Measurements from ENCODE around the gene C11orf98. TPM values are rescaled to one million over a fixed set of nuclear protein-coding genes. Genes with fewer than 3 reads are reported as not detected.

Gene C11orf98
- total and polyA plus RNA-seq, 2 of the 13 experiments (the other 11 are each of a cell fraction or from before 2014, with no cell fraction given) = 30.4 to 91.8 TPM

DNA sequence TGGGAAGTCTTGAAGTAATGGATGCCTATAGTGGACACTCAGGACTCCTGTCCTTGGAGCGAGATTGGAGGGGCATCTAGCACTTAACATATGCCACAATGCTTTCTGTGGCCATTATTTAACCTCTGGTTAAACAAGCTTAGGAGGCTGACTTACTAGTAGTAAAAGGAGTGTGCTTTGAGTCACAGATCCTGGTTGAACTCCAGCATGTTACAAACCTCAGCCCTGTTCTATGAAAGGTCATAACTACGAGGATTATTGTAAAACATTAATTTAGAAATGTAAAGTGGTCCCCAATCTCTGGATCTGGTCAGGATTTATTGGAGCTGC is 8.2 kb upstream of the C11orf98 start:
- POLR2A ChIA-PET = interaction anchor here (0.8 to 6.6 kb wide), 8 partner anchors 7 to 99 kb away, joined by 3 to 64 read pairs (median 19); partner anchors contain the start of genes C11orf98, CSKMT, EEF1G and GANAB

More for the DNA sequence above, 8.2 kb upstream of the C11orf98 start:
- 74% methylated on average over 2 of the region's 2 CpGs for WGBS (ENCODE audit: low lambda C conversion rate)
- TF ChIP-seq RFX1 (IDR thresholded peaks at IDR 0.05) (no peak), SRF (IDR thresholded peaks at IDR 0.05; ENCODE audit: low read depth, low read length) (no peak), RFXAP (CRISPR knock-in tag; IDR thresholded peaks at IDR 0.05; ENCODE audit: borderline replicate concordance) (no peak)
- TF ChIP-seq, protein P1, sequence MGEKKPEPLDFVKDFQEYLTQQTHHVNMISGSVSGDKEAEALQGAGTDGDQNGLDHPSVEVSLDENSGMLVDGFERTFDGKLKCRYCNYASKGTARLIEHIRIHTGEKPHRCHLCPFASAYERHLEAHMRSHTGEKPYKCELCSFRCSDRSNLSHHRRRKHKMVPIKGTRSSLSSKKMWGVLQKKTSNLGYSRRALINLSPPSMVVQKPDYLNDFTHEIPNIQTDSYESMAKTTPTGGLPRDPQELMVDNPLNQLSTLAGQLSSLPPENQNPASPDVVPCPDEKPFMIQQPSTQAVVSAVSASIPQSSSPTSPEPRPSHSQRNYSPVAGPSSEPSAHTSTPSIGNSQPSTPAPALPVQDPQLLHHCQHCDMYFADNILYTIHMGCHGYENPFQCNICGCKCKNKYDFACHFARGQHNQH (CRISPR knock-in tag; IDR thresholded peaks at IDR 0.05) = no peak
- TF ChIP-seq, protein P2, sequence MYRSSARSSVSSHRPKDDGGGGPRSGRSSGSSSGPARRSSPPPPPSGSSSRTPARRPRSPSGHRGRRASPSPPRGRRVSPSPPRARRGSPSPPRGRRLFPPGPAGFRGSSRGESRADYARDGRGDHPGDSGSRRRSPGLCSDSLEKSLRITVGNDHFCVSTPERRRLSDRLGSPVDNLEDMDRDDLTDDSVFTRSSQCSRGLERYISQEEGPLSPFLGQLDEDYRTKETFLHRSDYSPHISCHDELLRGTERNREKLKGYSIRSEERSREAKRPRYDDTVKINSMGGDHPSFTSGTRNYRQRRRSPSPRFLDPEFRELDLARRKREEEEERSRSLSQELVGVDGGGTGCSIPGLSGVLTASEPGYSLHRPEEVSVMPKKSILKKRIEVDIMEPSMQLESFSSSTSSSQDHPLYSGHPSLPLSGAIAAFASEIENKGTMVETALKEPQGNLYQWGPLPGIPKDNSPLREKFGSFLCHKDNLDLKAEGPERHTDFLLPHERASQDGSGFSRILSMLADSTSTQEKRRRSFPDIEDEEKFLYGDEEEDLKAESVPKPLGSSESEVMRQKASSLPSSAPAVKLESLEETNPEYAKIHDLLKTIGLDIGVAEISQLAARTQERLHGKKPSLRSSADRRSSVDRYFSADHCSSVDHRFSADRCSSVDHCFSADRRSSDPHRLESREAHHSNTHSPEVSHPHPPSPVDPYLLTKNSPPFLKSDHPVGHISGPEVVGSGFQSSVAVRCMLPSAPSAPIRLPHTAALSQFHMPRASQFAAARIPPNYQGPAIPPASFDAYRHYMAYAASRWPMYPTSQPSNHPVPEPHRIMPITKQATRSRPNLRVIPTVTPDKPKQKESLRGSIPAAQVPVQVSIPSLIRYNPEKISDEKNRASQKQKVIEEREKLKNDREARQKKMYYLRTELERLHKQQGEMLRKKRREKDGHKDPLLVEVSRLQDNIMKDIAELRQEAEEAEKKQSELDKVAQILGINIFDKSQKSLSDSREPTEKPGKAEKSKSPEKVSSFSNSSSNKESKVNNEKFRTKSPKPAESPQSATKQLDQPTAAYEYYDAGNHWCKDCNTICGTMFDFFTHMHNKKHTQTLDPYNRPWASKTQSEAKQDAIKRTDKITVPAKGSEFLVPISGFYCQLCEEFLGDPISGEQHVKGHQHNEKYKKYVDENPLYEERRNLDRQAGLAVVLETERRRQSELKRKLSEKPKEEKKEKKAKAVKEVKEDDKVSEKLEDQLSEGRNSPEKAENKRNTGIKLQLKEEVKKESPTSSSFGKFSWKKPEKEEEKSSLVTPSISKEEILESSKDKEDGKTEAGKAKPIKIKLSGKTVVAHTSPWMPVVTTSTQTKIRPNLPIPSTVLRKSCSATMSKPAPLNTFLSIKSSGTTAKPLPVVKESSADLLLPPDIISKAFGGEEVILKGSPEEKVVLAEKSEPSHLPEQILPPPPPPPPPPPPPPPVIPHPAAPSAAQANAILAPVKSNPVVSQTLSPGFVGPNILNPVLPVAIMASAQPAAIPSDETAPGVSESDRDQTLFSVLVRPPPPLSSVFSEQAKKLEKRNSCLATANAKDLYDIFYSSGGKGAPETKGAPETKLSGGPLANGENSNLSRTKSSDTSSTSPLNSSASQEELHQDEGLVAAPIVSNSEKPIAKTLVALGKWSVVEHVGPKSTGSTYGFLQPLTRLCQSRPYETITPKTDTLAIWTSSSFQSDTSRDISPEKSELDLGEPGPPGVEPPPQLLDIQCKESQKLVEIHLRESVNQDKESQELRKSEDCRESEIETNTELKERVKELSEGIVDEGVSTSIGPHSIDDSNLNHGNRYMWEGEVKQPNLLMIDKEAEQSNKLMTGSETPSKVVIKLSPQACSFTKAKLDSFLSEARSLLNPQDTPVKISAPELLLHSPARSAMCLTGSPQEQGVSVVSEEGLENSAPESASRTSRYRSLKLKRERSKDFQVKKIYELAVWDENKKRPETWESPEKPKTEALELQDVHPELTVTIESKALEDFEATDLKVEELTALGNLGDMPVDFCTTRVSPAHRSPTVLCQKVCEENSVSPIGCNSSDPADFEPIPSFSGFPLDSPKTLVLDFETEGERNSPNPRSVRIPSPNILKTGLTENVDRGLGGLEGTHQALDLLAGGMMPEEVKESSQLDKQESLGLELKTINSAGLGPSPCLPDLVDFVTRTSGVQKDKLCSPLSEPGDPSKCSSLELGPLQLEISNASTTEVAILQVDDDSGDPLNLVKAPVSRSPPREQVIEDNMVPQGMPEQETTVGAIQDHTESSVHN (CRISPR knock-in tag; IDR thresholded peaks at IDR 0.05) = no peak
- Histone ChIP-seq H3K4me3 (replicated peaks in 1 of 3; ENCODE audit: insufficient read depth in 1 of 3, low read depth in 2 of 3, low read length in 3 of 3) (peak overlapping the region in 2 of 3 experiments; percentile 3 to 98; a peak in 2 of 6 replicates), H3K9me3 (ENCODE audit: low read length) (no peaks in the 10 kb centered on the region), H3K4me1 (ENCODE audit: insufficient read depth, low read length) (peaks cover 59% of the 10 kb centered on the region), H2AFZ (ENCODE audit: low read length) (no peak overlapping the region), H4K20me1 (ENCODE audit: insufficient read depth, low read length) (no peaks in the 10 kb centered on the region; the same call in 1 of the 2 replicates), H3K4me2 (ENCODE audit: low read depth, low read length) (peak overlapping the region; percentile 76), H3K27ac (ENCODE audit: extremely low read length, insufficient read depth, low read length) (peak overlapping the region; percentile 29), H3K9ac (ENCODE audit: insufficient read depth, low read depth, low read length) (peak overlapping the region; percentile 96; the same call in 1 of the 2 replicates), H3K27me3 (ENCODE audit: control insufficient read depth in 1 of 2, insufficient read depth in 2 of 2, low read length in 2 of 2) (no peaks in the 10 kb centered on the region; a peak in 1 of 5 replicates), H3K79me2 (ENCODE audit: insufficient read depth, low read length) (peaks cover 26% of the 10 kb centered on the region), H3K36me3 (replicated peaks in 1 of 2; ENCODE audit: control insufficient read depth in 1 of 2, insufficient read depth in 2 of 2, low read length in 2 of 2) (peaks cover 0 to 7% of the 10 kb centered on the region in 2 experiments; a peak in 1 of 5 replicates)
- DNase-seq (ENCODE audit: low spot score) = no peak
- BruUV-seq (replicated peaks) = no TSS peak
- FAIRE-seq = no peak
- intact Hi-C loops (cut with micrococcal nuclease; ENCODE audit: unreplicated experiment) = no loop called here
- in situ Hi-C loops (cut with HindIII; ENCODE audit: extremely low pct_ligation_motif_present, low pct_unique_long_range_greater_than_20kb) = no loop called here
- no peak for ATAC-seq
- CTCF ChIA-PET (ENCODE audit: low intra/inter-chr PET ratio, low total read pairs) = no interaction called here

Data from HepG2 (cell line).